HFFc6 (cell line): ENCODE data around the gene FBXO9. TPM values are rescaled to one million over a fixed set of nuclear protein-coding genes. Genes with fewer than 3 reads are reported as not detected.

Source experiments
- DNase-seq: peaks from one replicate; pipeline ENCODE4 v3.0.0-alpha.2; 2018
- H3K27ac Mint-ChIP-seq: 2 replicates; pipeline ENCODE4 v1.8.0; 2020; ENCODE audit warnings: mild to moderate bottlenecking, mixed read lengths
- H3K27me3 Mint-ChIP-seq: 2 replicates; pipeline ENCODE4 v1.8.0; 2021; ENCODE audit warnings: mild to moderate bottlenecking, moderate library complexity, mixed read lengths; ENCODE audit not compliant: insufficient read depth
- H3K36me3 Mint-ChIP-seq: 2 replicates; pipeline ENCODE4 v1.8.0; 2021; ENCODE audit warnings: low read depth, mixed read lengths
- H3K4me1 Mint-ChIP-seq: 2 replicates; pipeline ENCODE4 v1.8.0; 2020; ENCODE audit warnings: low read depth, mixed read lengths
- H3K4me3 Mint-ChIP-seq: 2 replicates; pipeline ENCODE4 v1.8.0; 2020; ENCODE audit warnings: mild to moderate bottlenecking, moderate library complexity, mixed read lengths
- H3K9me3 Mint-ChIP-seq: 2 replicates; pipeline ENCODE4 v1.8.0; 2020; ENCODE audit warnings: mild to moderate bottlenecking, mixed read lengths
- long read RNA-seq: library from polyadenylated mRNA; unstranded; transcript quantifications from one replicate; pipeline ENCODE4 v2.0.0, GENCODE V29; 2019
- total RNA-seq, 6 experiments: library from RNA; stranded (reverse); fragmentation: NEBNext Ultra II Directional; extraction: Animal tissue kit (Norgen Biotek cat#: 25700); gene quantifications; 2 replicates in 1 of 6; 3 replicates in 5 of 6; pipeline ENCODE4 v1.2.3, GENCODE V29; 2021
- TF ChIP-seq, protein P1 (sequence below): fragments of 200-600 bp; sonication (generic); IDR thresholded peaks from 2 replicates; pipeline ENCODE4 v1.5.0; 2021; ENCODE audit warnings: antibody characterized with exemption, mild to moderate bottlenecking

The FBXO9 gene
- 100 to 1,000 TPM; 105 to 135 (median 122) TPM for total RNA-seq
- long read RNA-seq, transcript FBXO9-202 (13 exons, 3,418 nt), result major isoform, 6 of 46 reads
- long read RNA-seq, partial matches to known transcripts, result 32 of 46 reads
- long read RNA-seq, other reads (novel, unspliced or antisense), result 8 of 46 reads

DNA sequence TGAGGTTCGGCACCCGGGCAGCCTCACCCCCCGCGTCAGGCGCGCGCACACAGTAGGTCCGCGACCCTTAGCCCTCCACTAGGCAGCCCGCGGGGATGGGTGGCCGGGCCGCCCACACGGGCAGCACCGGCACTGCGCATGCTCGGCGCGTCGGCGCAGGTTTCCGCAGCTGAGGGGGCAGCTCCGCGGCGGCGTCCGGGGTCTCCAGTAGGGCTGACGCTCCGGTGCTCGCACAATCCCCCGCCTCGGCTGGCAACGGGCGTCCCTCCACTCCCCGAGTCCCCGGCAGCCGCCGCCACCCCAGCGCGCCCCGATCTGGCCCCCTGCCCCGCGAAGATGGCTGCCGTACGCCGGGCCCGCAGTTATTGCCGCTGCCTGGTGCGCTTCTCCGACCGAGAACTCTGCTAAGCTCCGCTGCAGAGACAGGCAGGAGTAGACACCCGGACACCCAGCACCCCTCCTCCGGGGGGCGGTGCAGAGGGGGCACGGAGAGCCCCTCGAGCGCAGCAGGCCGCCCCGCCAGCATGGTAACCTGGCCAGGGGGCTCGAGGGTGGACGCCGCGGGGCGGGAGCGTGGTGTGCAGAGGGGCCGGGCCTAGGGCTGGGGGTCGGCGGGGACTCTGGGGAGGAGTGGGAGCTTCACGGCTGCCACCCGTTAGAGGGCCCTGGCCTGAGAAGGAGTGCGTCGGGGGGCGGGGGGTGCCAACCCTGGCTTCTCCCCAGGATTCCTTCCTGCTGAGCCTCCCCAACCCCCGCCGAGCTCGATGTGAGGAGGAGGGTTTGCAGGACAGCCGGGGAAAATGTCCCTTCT lies at the start of gene FBXO9:
Gene FBXO9, plus strand, starts transcription at position 139 of the 811 bp plus-strand sequence. Its CDS starts 386 bp downstream, at position 525.
- Mint-ChIP-seq H3K4me1 (peaks cover 36% of the 10 kb centered on the region), H3K27me3 (no peaks in the 10 kb centered on the region), H3K4me3 (peak within 1 kb of the TSS; percentile 94), H3K27ac (peak within 1 kb of the TSS; percentile 87), H3K36me3 (no peaks in the 10 kb centered on the region; the same call in 1 of the 2 replicates), H3K9me3 (no peaks in the 10 kb centered on the region)
- TF ChIP-seq, protein P1, sequence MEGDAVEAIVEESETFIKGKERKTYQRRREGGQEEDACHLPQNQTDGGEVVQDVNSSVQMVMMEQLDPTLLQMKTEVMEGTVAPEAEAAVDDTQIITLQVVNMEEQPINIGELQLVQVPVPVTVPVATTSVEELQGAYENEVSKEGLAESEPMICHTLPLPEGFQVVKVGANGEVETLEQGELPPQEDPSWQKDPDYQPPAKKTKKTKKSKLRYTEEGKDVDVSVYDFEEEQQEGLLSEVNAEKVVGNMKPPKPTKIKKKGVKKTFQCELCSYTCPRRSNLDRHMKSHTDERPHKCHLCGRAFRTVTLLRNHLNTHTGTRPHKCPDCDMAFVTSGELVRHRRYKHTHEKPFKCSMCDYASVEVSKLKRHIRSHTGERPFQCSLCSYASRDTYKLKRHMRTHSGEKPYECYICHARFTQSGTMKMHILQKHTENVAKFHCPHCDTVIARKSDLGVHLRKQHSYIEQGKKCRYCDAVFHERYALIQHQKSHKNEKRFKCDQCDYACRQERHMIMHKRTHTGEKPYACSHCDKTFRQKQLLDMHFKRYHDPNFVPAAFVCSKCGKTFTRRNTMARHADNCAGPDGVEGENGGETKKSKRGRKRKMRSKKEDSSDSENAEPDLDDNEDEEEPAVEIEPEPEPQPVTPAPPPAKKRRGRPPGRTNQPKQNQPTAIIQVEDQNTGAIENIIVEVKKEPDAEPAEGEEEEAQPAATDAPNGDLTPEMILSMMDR, result no peak
- DNase-seq, result no peak

DNA sequence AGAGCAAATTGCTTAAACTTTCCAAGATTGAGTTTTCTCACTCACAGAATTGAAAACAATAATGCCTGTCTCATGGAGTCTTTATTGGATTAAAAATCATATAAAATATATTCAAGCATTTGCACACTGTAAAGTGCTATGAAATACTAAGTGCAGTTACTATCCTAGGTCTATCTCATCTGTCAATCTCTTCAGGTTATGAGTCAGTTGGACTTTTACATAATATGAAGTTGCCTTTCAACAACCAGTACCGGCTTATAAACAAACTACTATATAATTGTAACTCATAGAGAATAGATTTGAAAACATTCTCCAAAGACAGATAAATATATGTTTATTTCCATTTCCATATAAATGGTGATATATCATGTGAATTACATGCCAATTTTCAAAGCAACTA lies 49.7 kb upstream of the FBXO9 start:
- Mint-ChIP-seq H3K27me3 (peaks cover 1% of the 10 kb centered on the region; the same call in 1 of the 2 replicates), H3K27ac (no peak overlapping the region; the same call in 1 of the 2 replicates), H3K4me1 (peaks cover 32% of the 10 kb centered on the region), H3K4me3 (no peak overlapping the region), H3K36me3 (peaks cover 38% of the 10 kb centered on the region), H3K9me3 (no peaks in the 10 kb centered on the region)
- TF ChIP-seq, protein P1, result no peak
- DNase-seq, result no peak

DNA sequence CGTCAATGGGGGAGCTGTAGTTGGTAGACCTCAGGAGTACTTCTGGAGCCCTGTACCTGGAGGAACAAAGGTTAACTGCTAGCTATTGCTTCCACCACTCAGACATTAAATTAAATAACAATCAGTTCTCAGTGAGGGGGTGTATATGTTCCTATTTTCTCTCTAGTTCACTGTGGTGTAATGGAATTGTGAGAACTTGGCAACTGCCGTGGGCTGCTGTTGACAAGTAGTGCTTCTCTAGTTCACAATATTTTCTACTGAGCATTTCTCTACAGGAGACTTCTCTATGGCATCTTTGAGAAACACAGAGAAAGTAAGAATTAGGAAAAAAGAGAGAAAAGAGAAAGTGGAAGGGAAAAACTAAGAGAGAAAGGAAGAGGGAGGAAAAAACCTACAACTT lies 46.8 kb upstream of the FBXO9 start:
- peaks cover 1% of the 10 kb centered on the region; the same call in 1 of the 2 replicates for H3K27me3 Mint-ChIP-seq
- no peak for DNase-seq
- no peak overlapping the region for H3K4me3 Mint-ChIP-seq
- H3K27ac Mint-ChIP-seq, result no peak overlapping the region
- H3K4me1 Mint-ChIP-seq, result peaks cover 24% of the 10 kb centered on the region
- TF ChIP-seq, protein P1, result no peak
- H3K9me3 Mint-ChIP-seq, result no peaks in the 10 kb centered on the region
- H3K36me3 Mint-ChIP-seq, result peaks cover 35% of the 10 kb centered on the region

- peaks cover 2% of the 10 kb centered on the region; the same call in 1 of the 2 replicates for H3K27me3 Mint-ChIP-seq
- TF ChIP-seq, protein P1, result no peak
- H3K4me3 Mint-ChIP-seq, result no peak overlapping the region
- peaks cover 40% of the 10 kb centered on the region for H3K36me3 Mint-ChIP-seq
- no peaks in the 10 kb centered on the region for H3K9me3 Mint-ChIP-seq
- no peak for DNase-seq
- no peak overlapping the region for H3K27ac Mint-ChIP-seq
- H3K4me1 Mint-ChIP-seq, result peaks cover 7% of the 10 kb centered on the region
These were observed 45.0 kb upstream of the FBXO9 start for GRCh38 chr6:53020005-53020744.

DNA sequence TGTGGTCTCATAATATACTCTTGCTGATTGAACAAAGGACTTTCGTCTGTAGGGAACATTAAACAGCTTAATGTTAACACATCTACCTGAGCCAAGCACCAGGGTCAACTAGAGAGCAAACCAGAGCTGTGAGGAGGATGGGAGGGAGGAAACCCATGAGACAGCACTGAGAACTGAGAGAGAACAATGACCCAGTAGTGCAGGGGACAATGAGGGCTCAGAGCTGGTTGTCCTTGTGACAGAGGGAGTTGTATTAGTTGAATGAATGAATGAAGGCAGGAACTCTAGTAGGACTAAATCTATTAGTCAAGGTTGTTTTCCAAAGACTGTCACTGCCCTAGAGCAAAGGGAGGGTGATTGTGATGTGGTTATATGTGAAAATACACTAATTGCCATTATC lies 41.9 kb upstream of the FBXO9 start:
- H3K36me3 Mint-ChIP-seq, result peaks cover 29% of the 10 kb centered on the region
- peaks cover 1% of the 10 kb centered on the region; the same call in 1 of the 2 replicates for H3K27me3 Mint-ChIP-seq
- H3K4me3 Mint-ChIP-seq, result no peak overlapping the region
- no peaks in the 10 kb centered on the region for H3K9me3 Mint-ChIP-seq
- TF ChIP-seq, protein P1, result no peak
- peaks cover 6% of the 10 kb centered on the region; the same call in 1 of the 2 replicates for H3K4me1 Mint-ChIP-seq
- no peak for DNase-seq
- H3K27ac Mint-ChIP-seq, result no peak overlapping the region
